Activated T-helper 1 cell treated with anti-CD3 and anti-CD28 coated beads, Interleukin-12 subunit alpha, Interleukin-12 subunit beta, Interleukin-2, Interleukin-4 antibody, amounts not matched to agents 30 ng/mL and 10 ng/mL and 1 ng/mL, durations not matched to agents 14 hours and 24 hours and 36 hours (primary cell): ENCODE measurements around the gene OR10A5. TPM values are rescaled to one million over a fixed set of nuclear protein-coding genes. Genes with fewer than 3 reads are reported as not detected.

Experiments
- DNase-seq: peaks from one replicate; pipeline ENCODE4 v3.0.0; 2021; ENCODE audit warnings: low spot score
- H3K27ac Mint-ChIP-seq: one replicate; pipeline ENCODE4 v1.8.0; 2021; ENCODE audit warnings: mild to moderate bottlenecking, mixed read lengths
- H3K27me3 Mint-ChIP-seq: one replicate; pipeline ENCODE4 v1.8.0; 2022; ENCODE audit warnings: mild to moderate bottlenecking, moderate library complexity, mixed read lengths; ENCODE audit not compliant: insufficient read depth
- H3K36me3 Mint-ChIP-seq: one replicate; pipeline ENCODE4 v1.8.0; 2021; ENCODE audit warnings: low read depth, mixed read lengths
- H3K4me1 Mint-ChIP-seq: one replicate; pipeline ENCODE4 v1.8.0; 2021; ENCODE audit warnings: low read depth, mixed read lengths
- H3K4me3 Mint-ChIP-seq: one replicate; pipeline ENCODE4 v1.8.0; 2021; ENCODE audit warnings: mild to moderate bottlenecking, moderate library complexity, mixed read lengths
- H3K9me3 Mint-ChIP-seq: one replicate; pipeline ENCODE4 v1.8.0; 2021; ENCODE audit warnings: mixed read lengths
- intact Hi-C: fragments of 100-400 bp; cut with micrococcal nuclease; formaldehyde crosslinking; loops from one replicate; pipeline ENCODE4 v1.15.1; 2024
- total RNA-seq: library from RNA; stranded (reverse); gene quantifications from 2 replicates; pipeline ENCODE4 v1.2.3, GENCODE V29; 2022

OR10A5 gene
- total RNA-seq, 1 donor from 2014 or later: not detected

- Mint-ChIP-seq H3K4me3 (no peak overlapping the region), H3K36me3 (no peaks in the 10 kb centered on the region), H3K4me1 (no peaks in the 10 kb centered on the region), H3K9me3 (no peaks in the 10 kb centered on the region), H3K27ac (no peak overlapping the region), H3K27me3 (peaks cover 4% of the 10 kb centered on the region)
- no peak for DNase-seq
- intact Hi-C loops: no loop called here
These were observed 43.3 kb downstream of the OR10A5 start for GRCh38 chr11:6888830-6889229.

GRCh38 chr11:6889835-6890234 lies 44.4 kb downstream of the OR10A5 start:
- Mint-ChIP-seq H3K4me1 (no peaks in the 10 kb centered on the region), H3K4me3 (no peak overlapping the region), H3K27ac (no peak overlapping the region), H3K36me3 (no peaks in the 10 kb centered on the region), H3K27me3 (peaks cover 4% of the 10 kb centered on the region), H3K9me3 (no peaks in the 10 kb centered on the region)
- DNase-seq: no peak
- intact Hi-C loops: no loop called here

- H3K4me1 Mint-ChIP-seq: no peaks in the 10 kb centered on the region
- intact Hi-C loops: no loop called here
- no peaks in the 10 kb centered on the region for H3K36me3 Mint-ChIP-seq
- H3K4me3 Mint-ChIP-seq: no peak within 1 kb of the TSS
- H3K27ac Mint-ChIP-seq: no peak within 1 kb of the TSS
- H3K9me3 Mint-ChIP-seq: no peaks in the 10 kb centered on the region
- H3K27me3 Mint-ChIP-seq: peaks cover under 1% of the 10 kb centered on the region
- DNase-seq: no peak
These were observed 46.9 kb downstream of the OR10A5 start, which contains the start of gene OR2D2 for GRCh38 chr11:6892400-6892799. TSS of gene OR2D2 (minus strand) at chr11:6892500. CDS start at chr11:6892500, 0 bp downstream.

- H3K36me3 Mint-ChIP-seq: no peaks in the 10 kb centered on the region
- peaks cover 4% of the 10 kb centered on the region for H3K27me3 Mint-ChIP-seq
- no peaks in the 10 kb centered on the region for H3K4me1 Mint-ChIP-seq
- no peak overlapping the region for H3K27ac Mint-ChIP-seq
- H3K9me3 Mint-ChIP-seq: no peaks in the 10 kb centered on the region
- no peak overlapping the region for H3K4me3 Mint-ChIP-seq
- intact Hi-C loops: no loop called here
- DNase-seq: no peak
These were observed 48.6 kb downstream of the OR10A5 start for GRCh38 chr11:6894097-6894496.

GRCh38 chr11:6895010-6895409 lies 49.5 kb downstream of the OR10A5 start:
- Mint-ChIP-seq H3K9me3 (no peaks in the 10 kb centered on the region), H3K4me1 (no peaks in the 10 kb centered on the region), H3K4me3 (no peak overlapping the region), H3K27me3 (peaks cover 4% of the 10 kb centered on the region), H3K27ac (no peak overlapping the region), H3K36me3 (no peaks in the 10 kb centered on the region)
- intact Hi-C loops: no loop called here
- DNase-seq: no peak

Other genes starting within 250 kb of the OR10A5 start
- gene RRP8, start 242.1 kb upstream of the OR10A5 start, total RNA-seq: 38.8 and 40.5 TPM in 2 replicates
- 90.1 and 97.5 TPM in 2 replicates for gene ILK, start 241.9 kb upstream of the OR10A5 start, total RNA-seq
- gene TAF10, start 233.5 kb upstream of the OR10A5 start, total RNA-seq: 155 and 166 TPM in 2 replicates
- 38.4 and 40.3 TPM in 2 replicates for gene TPP1, start 226.3 kb upstream of the OR10A5 start, total RNA-seq
- 0.24 and 0.39 TPM in 2 replicates for gene DCHS1, start 189.9 kb upstream of the OR10A5 start, total RNA-seq
- 121 and 132 TPM in 2 replicates for gene MRPL17, start 162.3 kb upstream of the OR10A5 start, total RNA-seq
- 0.23 and 0.47 TPM in 2 replicates for gene OR2AG2, start 73.7 kb upstream of the OR10A5 start, total RNA-seq
- gene OR2AG1, start 62.7 kb upstream of the OR10A5 start, total RNA-seq: not detected in 2 replicates
- gene OR6A2, start 46.0 kb upstream of the OR10A5 start, total RNA-seq: 0.31 and 0.47 TPM in 2 replicates
- gene OR10A2, start 17.4 kb downstream of the OR10A5 start, total RNA-seq: not detected in 2 replicates
- gene OR10A4, start 30.9 kb downstream of the OR10A5 start, total RNA-seq: not detected in 2 replicates
- 0.34 and 0.56 TPM in 2 replicates for gene OR2D2, start 46.8 kb downstream of the OR10A5 start, total RNA-seq
- not detected in 2 replicates for gene OR2D3, start 75.3 kb downstream of the OR10A5 start, total RNA-seq
- gene ZNF215, start 80.7 kb downstream of the OR10A5 start, total RNA-seq: 1.8 and 2.1 TPM in 2 replicates
- not detected in 2 replicates for gene ZNF214, start 174.7 kb downstream of the OR10A5 start, total RNA-seq
- 0.05 and 0.10 TPM in 2 replicates for gene NLRP14, start 174.8 kb downstream of the OR10A5 start, total RNA-seq
- not detected in 2 replicates for gene RBMXL2, start 243.3 kb downstream of the OR10A5 start, total RNA-seq